HepG2 (cell line): Measurements from ENCODE around the gene SNAP23. TPM values are rescaled to one million over a fixed set of nuclear protein-coding genes. Genes with fewer than 3 reads are reported as not detected.
A peak's percentile ranks its signal among the peaks of the same experiment; 100 is the strongest.

Experiments used
- ATF7 ChIP-seq, 2 experiments: fragments of 450-650 bp in 1 of 2; sonication (generic) in 1 of 2; formaldehyde crosslinking in 1 of 2; IDR thresholded peaks; 2 replicates each; pipeline versions ENCODE4 v1.4.0 to v1.6.1; 2016 to 2020; ENCODE audit warnings: antibody characterized with exemption in 1 of 2, mild to moderate bottlenecking in 1 of 2, missing genetic modification reagents in 1 of 2
- FOXJ3 ChIP-seq: sonication (generic); formaldehyde crosslinking; IDR thresholded peaks from 2 replicates; pipeline ENCODE4 v1.4.0; 2020; ENCODE audit warnings: missing genetic modification reagents, mild to moderate bottlenecking, borderline replicate concordance
- GLI4 ChIP-seq: sonication (generic); formaldehyde crosslinking; IDR thresholded peaks from 2 replicates; pipeline ENCODE4 v1.5.1; 2020; ENCODE audit warnings: missing genetic modification reagents, mild to moderate bottlenecking, moderate library complexity, borderline replicate concordance
- GZF1 ChIP-seq: sonication (generic); formaldehyde crosslinking; IDR thresholded peaks from 2 replicates; pipeline ENCODE4 v1.5.1; 2020; ENCODE audit warnings: mild to moderate bottlenecking, missing genetic modification reagents
- HIVEP1 ChIP-seq: sonication (generic); formaldehyde crosslinking; IDR thresholded peaks from 2 replicates; pipeline ENCODE4 v1.4.0; 2020; ENCODE audit warnings: mild to moderate bottlenecking, missing genetic modification reagents
- HOXA9 ChIP-seq: sonication (generic); formaldehyde crosslinking; IDR thresholded peaks from 2 replicates; pipeline ENCODE4 v1.8.1; 2022; ENCODE audit warnings: missing genetic modification reagents, mild to moderate bottlenecking, moderate library complexity, borderline replicate concordance
- IKZF1 ChIP-seq: fragments of 450-650 bp; IDR thresholded peaks from 2 replicates; pipeline ENCODE4 v1.7.1; 2016
- KAT8 ChIP-seq: IDR thresholded peaks from 2 replicates; pipeline ENCODE4 v1.6.1; 2016; ENCODE audit warnings: missing genetic modification reagents, missing compliant biosample characterization
- KLF16 ChIP-seq, 2 experiments: sonication (generic) in 1 of 2; formaldehyde crosslinking in 1 of 2; IDR thresholded peaks; 2 replicates each; pipeline versions ENCODE4 v1.6.1 to v1.8.0; 2016 to 2023; ENCODE audit warnings: missing genetic modification reagents in 2 of 2, missing compliant biosample characterization in 1 of 2
- MEF2D ChIP-seq: sonication (generic); formaldehyde crosslinking; IDR thresholded peaks from 2 replicates; pipeline ENCODE4 v1.5.1; 2020; ENCODE audit warnings: mild to moderate bottlenecking, missing genetic modification reagents
- NCOA1 ChIP-seq: sonication (generic); formaldehyde crosslinking; IDR thresholded peaks from 2 replicates; pipeline ENCODE4 v1.9.0; 2021; ENCODE audit warnings: missing genetic modification reagents
- NCOA5 ChIP-seq: sonication (generic); formaldehyde crosslinking; IDR thresholded peaks from 2 replicates; pipeline ENCODE4 v1.4.0; 2020; ENCODE audit warnings: missing genetic modification reagents
- PLRG1 ChIP-seq: fragments of 450-650 bp; conservative IDR thresholded peaks from 2 replicates; pipeline ENCODE4 v1.6.1; 2016
- ZBTB7A ChIP-seq: sonication (generic); formaldehyde crosslinking; IDR thresholded peaks from 2 replicates; pipeline ENCODE4 v1.8.0; 2022; ENCODE audit warnings: mild to moderate bottlenecking, missing genetic modification reagents
- ZNF230 ChIP-seq: sonication (generic); formaldehyde crosslinking; IDR thresholded peaks from 2 replicates; pipeline ENCODE4 v1.4.0; 2020; ENCODE audit warnings: mild to moderate bottlenecking, missing genetic modification reagents
- ZNF652 ChIP-seq: IDR thresholded peaks from 2 replicates; pipeline ENCODE4 v1.6.1; 2016; ENCODE audit warnings: low read depth, borderline replicate concordance
- polyA plus RNA-seq, 8 experiments: library from polyadenylated mRNA; depleted of rRNA in 3 of 8; stranded (reverse) in 7 of 8; unstranded in 1 of 8; fragments of >200 nt; fragmentation: Illumina TruSeq in 4 of 8; extraction: Trizol in 4 of 8; gene quantifications; 2 replicates each; pipeline versions ENCODE4 v1.2.1 to v1.2.3, GENCODE V29; 2011 to 2016; ENCODE audit warnings: low read depth in 4 of 8, missing spikeins in 1 of 8, mixed read lengths in 1 of 8; ENCODE audit not compliant: insufficient read depth in 1 of 8
- total RNA-seq, 5 experiments: library from RNA; depleted of rRNA; stranded (reverse); fragments of >200 nt; fragmentation: Illumina TruSeq; extraction: Trizol; gene quantifications; 2 replicates each; pipeline ENCODE4 v1.2.3, GENCODE V29; 2016; ENCODE audit warnings: low read depth in 1 of 5
- TF ChIP-seq, protein P1 (sequence below): sonication (generic); formaldehyde crosslinking; IDR thresholded peaks from 2 replicates; pipeline ENCODE4 v1.4.0; 2020; ENCODE audit warnings: low read depth, mild to moderate bottlenecking, missing genetic modification reagents
- TF ChIP-seq, protein P2 (sequence below): sonication (generic); formaldehyde crosslinking; IDR thresholded peaks from 2 replicates; pipeline ENCODE4 v1.8.0; 2022; ENCODE audit warnings: mild to moderate bottlenecking, missing genetic modification reagents, moderate library complexity
- TF ChIP-seq, protein P3 (sequence below): sonication (generic); formaldehyde crosslinking; IDR thresholded peaks from 2 replicates; pipeline ENCODE4 v1.4.0; 2020; ENCODE audit warnings: missing genetic modification reagents
- TF ChIP-seq, protein P4 (sequence below): sonication (generic); formaldehyde crosslinking; conservative IDR thresholded peaks from 2 replicates; pipeline ENCODE4 v1.4.0; 2020; ENCODE audit warnings: missing genetic modification reagents
- TF ChIP-seq, protein P5 (sequence below): sonication (generic); formaldehyde crosslinking; IDR thresholded peaks from 2 replicates; pipeline ENCODE4 v1.8.0; 2022; ENCODE audit warnings: missing genetic modification reagents, mild to moderate bottlenecking, inconsistent platforms, borderline replicate concordance
- TF ChIP-seq, protein P6 (sequence below): sonication (generic); formaldehyde crosslinking; IDR thresholded peaks from 2 replicates; pipeline ENCODE4 v1.5.1; 2020; ENCODE audit warnings: missing genetic modification reagents, mild to moderate bottlenecking, borderline replicate concordance

The SNAP23 gene
- total and polyA plus RNA-seq, 2 of the 13 experiments (the other 11 are each of a cell fraction or from before 2014, with no cell fraction given), result 37.0 to 101 TPM

DNA sequence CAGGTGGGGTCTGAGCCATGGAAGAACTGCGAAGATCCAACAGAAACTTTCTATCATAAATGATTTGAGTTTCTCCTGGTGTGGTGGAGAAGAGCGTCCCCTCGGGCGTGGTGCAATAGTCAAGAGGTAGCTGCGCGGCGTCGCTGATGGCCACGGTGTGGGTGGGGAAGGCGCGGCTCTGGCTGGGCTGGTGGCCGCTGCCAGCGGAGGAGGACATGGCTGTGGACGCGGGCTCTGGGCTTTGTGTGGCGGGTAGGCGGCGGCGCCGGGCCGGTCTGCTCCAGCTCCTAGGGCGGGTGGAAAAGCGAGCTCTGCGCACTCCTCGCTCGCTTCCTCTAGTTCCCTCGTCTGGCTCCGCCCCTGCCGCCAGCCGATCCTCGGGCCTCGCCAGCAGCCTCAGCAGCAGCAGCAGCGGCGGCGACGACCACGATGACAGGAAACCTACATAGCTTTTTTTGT lies 85.9 kb downstream of the SNAP23 start (continued):
- TF ChIP-seq HIVEP1 (CRISPR knock-in tag) (no peak), IKZF1 (no peak), FOXJ3 (no peak), MEF2D (CRISPR knock-in tag) (no peak), ZNF652 (CRISPR knock-in tag) (no peak), GLI4 (CRISPR knock-in tag) (no peak), ZBTB7A (CRISPR knock-in tag) (no peak), NCOA5 (CRISPR knock-in tag) (no peak), PLRG1 (no peak), KLF16 (CRISPR knock-in tag; IDR thresholded peaks at IDR 0.05) (0 out of 4 replicates have a peak, but pooled peaks of 1 of the 2 experiments have one; percentile 59), ZNF230 (no peak), HOXA9 (no peak), NCOA1 (no peak), KAT8 (CRISPR knock-in tag) (no peak), ATF7 (IDR thresholded peaks at IDR 0.05) (no peak), ATF7 (CRISPR knock-in tag; IDR thresholded peaks at IDR 0.05) (no peak), GZF1 (0 out of 2 replicates have a peak, but pooled peaks have one; percentile 21)
- TF ChIP-seq, protein P1, sequence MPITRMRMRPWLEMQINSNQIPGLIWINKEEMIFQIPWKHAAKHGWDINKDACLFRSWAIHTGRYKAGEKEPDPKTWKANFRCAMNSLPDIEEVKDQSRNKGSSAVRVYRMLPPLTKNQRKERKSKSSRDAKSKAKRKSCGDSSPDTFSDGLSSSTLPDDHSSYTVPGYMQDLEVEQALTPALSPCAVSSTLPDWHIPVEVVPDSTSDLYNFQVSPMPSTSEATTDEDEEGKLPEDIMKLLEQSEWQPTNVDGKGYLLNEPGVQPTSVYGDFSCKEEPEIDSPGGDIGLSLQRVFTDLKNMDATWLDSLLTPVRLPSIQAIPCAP (CRISPR knock-in tag), result no peak
- TF ChIP-seq, protein P2, sequence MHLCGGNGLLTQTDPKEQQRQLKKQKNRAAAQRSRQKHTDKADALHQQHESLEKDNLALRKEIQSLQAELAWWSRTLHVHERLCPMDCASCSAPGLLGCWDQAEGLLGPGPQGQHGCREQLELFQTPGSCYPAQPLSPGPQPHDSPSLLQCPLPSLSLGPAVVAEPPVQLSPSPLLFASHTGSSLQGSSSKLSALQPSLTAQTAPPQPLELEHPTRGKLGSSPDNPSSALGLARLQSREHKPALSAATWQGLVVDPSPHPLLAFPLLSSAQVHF (CRISPR knock-in tag), result no peak
- TF ChIP-seq, protein P3, sequence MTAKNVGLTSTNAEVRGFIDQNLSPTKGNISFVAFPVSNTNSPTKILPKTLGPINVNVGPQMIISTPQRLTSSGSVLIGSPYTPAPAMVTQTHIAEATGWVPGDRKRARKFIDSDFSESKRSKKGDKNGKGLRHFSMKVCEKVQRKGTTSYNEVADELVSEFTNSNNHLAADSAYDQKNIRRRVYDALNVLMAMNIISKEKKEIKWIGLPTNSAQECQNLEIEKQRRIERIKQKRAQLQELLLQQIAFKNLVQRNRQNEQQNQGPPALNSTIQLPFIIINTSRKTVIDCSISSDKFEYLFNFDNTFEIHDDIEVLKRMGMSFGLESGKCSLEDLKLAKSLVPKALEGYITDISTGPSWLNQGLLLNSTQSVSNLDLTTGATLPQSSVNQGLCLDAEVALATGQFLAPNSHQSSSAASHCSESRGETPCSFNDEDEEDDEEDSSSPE (CRISPR knock-in tag), result no peak
- TF ChIP-seq, protein P4, sequence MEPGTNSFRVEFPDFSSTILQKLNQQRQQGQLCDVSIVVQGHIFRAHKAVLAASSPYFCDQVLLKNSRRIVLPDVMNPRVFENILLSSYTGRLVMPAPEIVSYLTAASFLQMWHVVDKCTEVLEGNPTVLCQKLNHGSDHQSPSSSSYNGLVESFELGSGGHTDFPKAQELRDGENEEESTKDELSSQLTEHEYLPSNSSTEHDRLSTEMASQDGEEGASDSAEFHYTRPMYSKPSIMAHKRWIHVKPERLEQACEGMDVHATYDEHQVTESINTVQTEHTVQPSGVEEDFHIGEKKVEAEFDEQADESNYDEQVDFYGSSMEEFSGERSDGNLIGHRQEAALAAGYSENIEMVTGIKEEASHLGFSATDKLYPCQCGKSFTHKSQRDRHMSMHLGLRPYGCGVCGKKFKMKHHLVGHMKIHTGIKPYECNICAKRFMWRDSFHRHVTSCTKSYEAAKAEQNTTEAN (CRISPR knock-in tag), result no peak
- TF ChIP-seq, protein P5, sequence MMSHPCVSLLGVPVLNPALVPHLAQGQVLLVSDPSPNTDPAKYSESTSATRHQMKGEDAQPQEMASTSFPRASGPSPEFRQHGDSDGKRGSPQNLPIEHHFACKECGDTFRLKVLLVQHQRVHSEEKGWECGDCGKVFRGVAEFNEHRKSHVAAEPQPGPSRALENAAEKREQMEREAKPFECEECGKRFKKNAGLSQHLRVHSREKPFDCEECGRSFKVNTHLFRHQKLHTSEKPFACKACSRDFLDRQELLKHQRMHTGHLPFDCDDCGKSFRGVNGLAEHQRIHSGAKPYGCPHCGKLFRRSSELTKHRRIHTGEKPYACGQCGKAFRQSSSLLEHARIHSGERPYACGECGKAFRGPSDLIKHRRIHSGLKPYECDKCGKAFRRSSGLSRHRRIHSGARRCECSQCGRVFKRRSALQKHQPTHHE (CRISPR knock-in tag), result no peak
- TF ChIP-seq, protein P6, sequence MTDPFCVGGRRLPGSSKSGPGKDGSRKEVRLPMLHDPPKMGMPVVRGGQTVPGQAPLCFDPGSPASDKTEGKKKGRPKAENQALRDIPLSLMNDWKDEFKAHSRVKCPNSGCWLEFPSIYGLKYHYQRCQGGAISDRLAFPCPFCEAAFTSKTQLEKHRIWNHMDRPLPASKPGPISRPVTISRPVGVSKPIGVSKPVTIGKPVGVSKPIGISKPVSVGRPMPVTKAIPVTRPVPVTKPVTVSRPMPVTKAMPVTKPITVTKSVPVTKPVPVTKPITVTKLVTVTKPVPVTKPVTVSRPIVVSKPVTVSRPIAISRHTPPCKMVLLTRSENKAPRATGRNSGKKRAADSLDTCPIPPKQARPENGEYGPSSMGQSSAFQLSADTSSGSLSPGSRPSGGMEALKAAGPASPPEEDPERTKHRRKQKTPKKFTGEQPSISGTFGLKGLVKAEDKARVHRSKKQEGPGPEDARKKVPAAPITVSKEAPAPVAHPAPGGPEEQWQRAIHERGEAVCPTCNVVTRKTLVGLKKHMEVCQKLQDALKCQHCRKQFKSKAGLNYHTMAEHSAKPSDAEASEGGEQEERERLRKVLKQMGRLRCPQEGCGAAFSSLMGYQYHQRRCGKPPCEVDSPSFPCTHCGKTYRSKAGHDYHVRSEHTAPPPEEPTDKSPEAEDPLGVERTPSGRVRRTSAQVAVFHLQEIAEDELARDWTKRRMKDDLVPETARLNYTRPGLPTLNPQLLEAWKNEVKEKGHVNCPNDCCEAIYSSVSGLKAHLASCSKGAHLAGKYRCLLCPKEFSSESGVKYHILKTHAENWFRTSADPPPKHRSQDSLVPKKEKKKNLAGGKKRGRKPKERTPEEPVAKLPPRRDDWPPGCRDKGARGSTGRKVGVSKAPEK (CRISPR knock-in tag), result peak; percentile 77; the same call in 1 of the 2 replicates
